HepG2 (cell line): ENCODE results near the gene WDR6. TPM values are rescaled to one million over a fixed set of nuclear protein-coding genes. Genes with fewer than 3 reads are reported as not detected.

ENCODE experiments used
- ATAC-seq: fragments of 200-7000 bp; cut with Tn5 transposase; 3 replicates; pipeline ENCODE4 v1.9.1; 2020; ENCODE audit warnings: mild to moderate bottlenecking, moderate library complexity
- BruUV-seq: library from RNA; stranded (reverse); fragments of 400-500 nt; replicated peaks from 2 replicates; lab custom pipeline; 2021; lab: Mats Ljungman, UMichigan
- CTCF ChIA-PET: fragments of 300-600 bp; formaldehyde crosslinking; extraction: SDS; loops from one replicate; lab custom pipeline; 2021; ENCODE audit warnings: low total read pairs, inconsistent platforms, low intra/inter-chr PET ratio; lab: Yijun Ruan, JAX
- POLR2A ChIA-PET: fragments of 350-600 bp; sonication (Branson Sonifier 250); formaldehyde crosslinking; loops from one replicate; lab custom pipeline; 2020; ENCODE audit warnings: antibody characterized with exemption, inconsistent platforms; lab: Yijun Ruan, JAX
- DNase-seq: peaks from one replicate; pipeline ENCODE4 v3.0.0-alpha.2; 2015; ENCODE audit warnings: low spot score
- FAIRE-seq: peaks from 3 replicates; lab custom pipeline; 2011; peaks lifted over from hg19 to GRCh38; lab: Jason Lieb, UNC
- H2AFZ ChIP-seq: one replicate; pipeline ENCODE4 v1.6.1; 2011; ENCODE audit warnings: low read length, inconsistent platforms
- H3K27ac ChIP-seq: fragments of 300-600 bp; 3 replicates; pipeline ENCODE4 v1.8.0; 2011; ENCODE audit warnings: mixed run types, mild to moderate bottlenecking, mixed read lengths, low read length, inconsistent platforms; ENCODE audit not compliant: insufficient read depth; ENCODE audit errors: extremely low read length
- H3K27me3 ChIP-seq, 2 experiments: fragments of 200-600 bp in 1 of 2; 2 replicates in 1 of 2; 3 replicates in 1 of 2; pipeline versions ENCODE4 v1.6.0 to v1.8.0; 2011; ENCODE audit warnings: low read length in 2 of 2, mild to moderate bottlenecking in 2 of 2, moderate library complexity in 2 of 2, inconsistent platforms in 1 of 2; ENCODE audit not compliant: insufficient read depth in 2 of 2, control insufficient read depth in 1 of 2
- H3K36me3 ChIP-seq, 2 experiments: fragments of 200-600 bp in 1 of 2; replicated peaks in 1 of 2; 2 replicates in 1 of 2; 3 replicates in 1 of 2; pipeline versions ENCODE4 v1.5.1 to v1.8.0; 2011; ENCODE audit warnings: low read length in 2 of 2, inconsistent platforms in 1 of 2; ENCODE audit not compliant: insufficient read depth in 2 of 2, control insufficient read depth in 1 of 2
- H3K4me1 ChIP-seq: 2 replicates; pipeline ENCODE4 v1.5.1; 2012; ENCODE audit warnings: low read length, inconsistent platforms; ENCODE audit not compliant: insufficient read depth
- H3K4me2 ChIP-seq: 2 replicates; pipeline ENCODE4 v1.6.0; 2011; ENCODE audit warnings: low read depth, low read length, inconsistent platforms
- H3K4me3 ChIP-seq, 3 experiments: fragments of 200-600 bp in 1 of 3; sonication (generic), shearing (Covaris generic) in 1 of 3; replicated peaks in 1 of 3; 2 replicates each; pipeline ENCODE4 v1.5.1; 2011 to 2016; ENCODE audit warnings: low read length in 3 of 3, inconsistent platforms in 2 of 3, low read depth in 2 of 3, mild to moderate bottlenecking in 2 of 3, control low read depth in 1 of 3, mixed read lengths in 1 of 3; ENCODE audit not compliant: insufficient read depth in 1 of 3
- H3K79me2 ChIP-seq: one replicate; pipeline ENCODE4 v1.6.1; 2011; ENCODE audit warnings: low read length, inconsistent platforms; ENCODE audit not compliant: insufficient read depth
- H3K9ac ChIP-seq: 2 replicates; pipeline ENCODE4 v1.6.0; 2011; ENCODE audit warnings: mild to moderate bottlenecking, low read depth, low read length, inconsistent platforms; ENCODE audit not compliant: insufficient read depth
- H3K9me3 ChIP-seq: 2 replicates; pipeline ENCODE4 v1.5.1; 2012; ENCODE audit warnings: mild to moderate bottlenecking, low read length
- H4K20me1 ChIP-seq: 2 replicates; pipeline ENCODE4 v1.6.0; 2011; ENCODE audit warnings: inconsistent platforms, mild to moderate bottlenecking, low read length, moderate library complexity; ENCODE audit not compliant: insufficient read depth
- ATF7-NPFF ChIP-seq: sonication (generic); formaldehyde crosslinking; IDR thresholded peaks from 2 replicates; pipeline ENCODE4 v1.8.1; 2023; ENCODE audit warnings: mild to moderate bottlenecking, low read depth, missing genetic modification reagents, moderate library complexity
- CAMTA2 ChIP-seq: sonication (generic); formaldehyde crosslinking; IDR thresholded peaks from 2 replicates; pipeline ENCODE4 v1.4.0; 2020; ENCODE audit warnings: mild to moderate bottlenecking, missing genetic modification reagents, borderline replicate concordance
- CHD2 ChIP-seq: IDR thresholded peaks from 2 replicates; pipeline ENCODE4 v1.6.1; 2011; ENCODE audit warnings: low read depth, low read length, improper control_type of control experiment
- MED1 ChIP-seq: sonication (generic); formaldehyde crosslinking; IDR thresholded peaks from 2 replicates; pipeline ENCODE4 v1.4.0; 2020; ENCODE audit warnings: missing genetic modification reagents
- NR0B2 ChIP-seq: sonication (generic); formaldehyde crosslinking; IDR thresholded peaks from 2 replicates; pipeline ENCODE4 v1.4.0; 2020; ENCODE audit warnings: mild to moderate bottlenecking, missing genetic modification reagents
- NR2F1 ChIP-seq, 2 experiments: fragments of 450-650 bp in 1 of 2; formaldehyde crosslinking in 1 of 2; IDR thresholded peaks; 2 replicates each; pipeline versions ENCODE4 v1.5.0 to v1.6.1; 2016 to 2020; ENCODE audit warnings: mild to moderate bottlenecking in 1 of 2, missing compliant biosample characterization in 1 of 2, missing genetic modification reagents in 1 of 2, moderate library complexity in 1 of 2
- PLSCR1 ChIP-seq: sonication (generic); formaldehyde crosslinking; IDR thresholded peaks from 2 replicates; pipeline ENCODE4 v1.5.0; 2020; ENCODE audit warnings: missing genetic modification reagents, mild to moderate bottlenecking, borderline replicate concordance
- RBM22 ChIP-seq: fragments of 200-400 bp; formaldehyde crosslinking; optimal IDR thresholded peaks from 2 replicates; pipeline ENCODE3; 2017; ENCODE audit warnings: mild to moderate bottlenecking, low read length, moderate library complexity
- SCMH1 ChIP-seq: sonication (generic); formaldehyde crosslinking; IDR thresholded peaks from 2 replicates; pipeline ENCODE4 v1.9.0; 2021; ENCODE audit warnings: missing genetic modification reagents, mild to moderate bottlenecking, borderline replicate concordance
- SMYD3 ChIP-seq: sonication (generic); formaldehyde crosslinking; IDR thresholded peaks from 2 replicates; pipeline ENCODE4 v1.8.1; 2023; ENCODE audit warnings: mild to moderate bottlenecking, missing genetic modification reagents
- TEAD3 ChIP-seq: optimal IDR thresholded peaks from 2 replicates; pipeline ENCODE3; 2016; ENCODE audit warnings: borderline replicate concordance
- TIGD3 ChIP-seq: sonication (generic); formaldehyde crosslinking; IDR thresholded peaks from 2 replicates; pipeline ENCODE4 v1.5.1; 2020; ENCODE audit warnings: mild to moderate bottlenecking, missing genetic modification reagents, borderline replicate concordance
- YY1 ChIP-seq: IDR thresholded peaks from 2 replicates; pipeline ENCODE4 v1.6.1; 2011; ENCODE audit warnings: low read length, low read depth, moderate library complexity, mild to moderate bottlenecking; ENCODE audit not compliant: insufficient read depth, insufficient replicate concordance
- ZFP41 ChIP-seq: sonication (generic); formaldehyde crosslinking; IDR thresholded peaks from 2 replicates; pipeline ENCODE4 v1.4.0; 2020; ENCODE audit warnings: mild to moderate bottlenecking, missing genetic modification reagents, borderline replicate concordance
- ZNF431 ChIP-seq: sonication (generic); formaldehyde crosslinking; IDR thresholded peaks from 2 replicates; pipeline ENCODE4 v1.9.0; 2022; ENCODE audit warnings: missing genetic modification reagents, low read depth, mild to moderate bottlenecking, borderline replicate concordance
- WGBS: methylation state at CpG from one replicate; pipeline ENCODE4 v1.1.6; 2017; ENCODE audit warnings: low lambda C conversion rate; 5-methylcytosine and 5-hydroxymethylcytosine counted together
- in situ Hi-C: cut with HindIII; loops from 2 replicates; pipeline ENCODE4 v1.10.0; 2017; ENCODE audit warnings: low pct_unique_long_range_greater_than_20kb; ENCODE audit not compliant: extremely low pct_ligation_motif_present
- intact Hi-C: fragments of 100-400 bp; cut with micrococcal nuclease; formaldehyde crosslinking; loops from one replicate; pipeline ENCODE4 v1.10.0; 2022; ENCODE audit not compliant: unreplicated experiment
- polyA plus RNA-seq, 8 experiments: library from polyadenylated mRNA; depleted of rRNA in 3 of 8; stranded (reverse) in 7 of 8; unstranded in 1 of 8; fragments of >200 nt; fragmentation: Illumina TruSeq in 4 of 8; extraction: Trizol in 4 of 8; gene quantifications; 2 replicates each; pipeline versions ENCODE4 v1.2.1 to v1.2.3, GENCODE V29; 2011 to 2016; ENCODE audit warnings: low read depth in 4 of 8, missing spikeins in 1 of 8, mixed read lengths in 1 of 8; ENCODE audit not compliant: insufficient read depth in 1 of 8
- total RNA-seq, 5 experiments: library from RNA; depleted of rRNA; stranded (reverse); fragments of >200 nt; fragmentation: Illumina TruSeq; extraction: Trizol; gene quantifications; 2 replicates each; pipeline ENCODE4 v1.2.3, GENCODE V29; 2016; ENCODE audit warnings: low read depth in 1 of 5

WDR6 gene
- total and polyA plus RNA-seq, 2 of the 13 experiments (the other 11 are each of a cell fraction or from before 2014, with no cell fraction given), result 73.4 to 139 TPM

- TF ChIP-seq NR0B2 (CRISPR knock-in tag) (peak; percentile 54; the same call in 1 of the 2 replicates), RBM22 (peak; percentile 83), ZNF431 (no peak)
Observed at GRCh38 chr3:49016414-49017228, 9.4 kb downstream of the WDR6 start (continued).

GRCh38 chr3:49017229-49017970 is 10.2 kb downstream of the WDR6 start:
- Histone ChIP-seq H3K79me2 (peaks cover 20% of the 10 kb centered on the region), H3K4me1 (peaks cover 23% of the 10 kb centered on the region), H2AFZ (no peak overlapping the region), H4K20me1 (peaks cover 19% of the 10 kb centered on the region; the same call in 1 of the 2 replicates), H3K27ac (peak overlapping the region; percentile 55), H3K9ac (peak overlapping the region; percentile 73), H3K4me2 (peak overlapping the region; percentile 89), H3K36me3 (peaks cover 15 to 38% of the 10 kb centered on the region in 2 experiments), H3K9me3 (no peaks in the 10 kb centered on the region), H3K4me3 (peak overlapping the region; percentile 68 to 96 (median 84)), H3K27me3 (no peaks in the 10 kb centered on the region; a peak in 1 of 5 replicates)
- CTCF ChIA-PET, result no interaction called here
- ATAC-seq (peak; percentile 0), DNase-seq (no peak), FAIRE-seq (no peak)
- intact Hi-C loops (no loop called here), in situ Hi-C loops (no loop called here)
- WGBS, result 67% methylated on average over 1 of the region's 23 CpGs
- BruUV-seq, result no TSS peak
- POLR2A ChIA-PET, result interaction anchor here (2.0 to 11.1 kb wide), 3 partner anchors 8 to 77 kb away, joined by 10 to 280 read pairs (median 10); partner anchors contain the start of genes IMPDH2, QRICH1 and WDR6
- no peak for TF ChIP-seq ZFP41
- 0 out of 2 replicates have a peak, but pooled peaks have one; percentile 17 for TF ChIP-seq MED1 (CRISPR knock-in tag)
- TF ChIP-seq SMYD3 (CRISPR knock-in tag), result no peak
- no peak for TF ChIP-seq CHD2
- TF ChIP-seq NR2F1 (CRISPR knock-in tag; IDR thresholded peaks at IDR 0.05), result no peak
- no peak for TF ChIP-seq SCMH1 (CRISPR knock-in tag)
- peak; percentile 15 for TF ChIP-seq TEAD3 (CRISPR knock-in tag)
- no peak for TF ChIP-seq CAMTA2 (CRISPR knock-in tag)
- no peak for TF ChIP-seq TIGD3
- no peak for TF ChIP-seq PLSCR1 (CRISPR knock-in tag)
- TF ChIP-seq ATF7-NPFF, result no peak
- no peak for TF ChIP-seq YY1
